ENCODE results near the gene ARHGAP40.

The ARHGAP40 gene

DNA sequence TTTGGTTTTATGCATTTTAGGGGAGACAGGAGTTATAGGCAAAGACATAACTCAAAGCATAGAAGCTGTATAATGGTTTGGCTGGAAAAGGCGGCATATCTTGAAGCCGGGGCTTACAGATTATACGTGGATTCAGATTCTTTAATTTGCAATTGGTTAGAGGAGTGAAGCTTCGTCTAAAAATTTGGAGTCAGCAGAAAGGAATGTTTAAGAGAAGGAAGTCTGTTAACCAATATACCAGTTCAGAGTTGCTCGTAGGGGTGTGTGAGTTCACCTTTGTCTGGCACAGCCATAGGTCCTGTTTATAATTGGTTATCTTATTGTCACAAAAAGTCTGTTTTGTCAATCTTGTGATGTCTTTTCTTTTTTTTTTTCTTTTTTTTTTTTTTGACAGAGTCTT, 8.9 kb downstream of the ARHGAP40 start:
- no peak overlapping the region for H3K9ac ChIP-seq
- H4K20me1 ChIP-seq (ENCODE audit: insufficient read depth) = no peaks in the 10 kb centered on the region
- H2AFZ ChIP-seq (ENCODE audit: low read depth) = no peak overlapping the region
- H3K4me1 ChIP-seq (ENCODE audit: low read depth, poor library complexity, severe bottlenecking) = no peaks in the 10 kb centered on the region
- H3K36me3 ChIP-seq (ENCODE audit: insufficient read depth) = no peaks in the 10 kb centered on the region
- H3K4me3 ChIP-seq (IDR thresholded peaks at IDR 0.05; ENCODE audit: insufficient read depth, low read depth, low read length) = no peak overlapping the region
- TF ChIP-seq, protein P1, sequence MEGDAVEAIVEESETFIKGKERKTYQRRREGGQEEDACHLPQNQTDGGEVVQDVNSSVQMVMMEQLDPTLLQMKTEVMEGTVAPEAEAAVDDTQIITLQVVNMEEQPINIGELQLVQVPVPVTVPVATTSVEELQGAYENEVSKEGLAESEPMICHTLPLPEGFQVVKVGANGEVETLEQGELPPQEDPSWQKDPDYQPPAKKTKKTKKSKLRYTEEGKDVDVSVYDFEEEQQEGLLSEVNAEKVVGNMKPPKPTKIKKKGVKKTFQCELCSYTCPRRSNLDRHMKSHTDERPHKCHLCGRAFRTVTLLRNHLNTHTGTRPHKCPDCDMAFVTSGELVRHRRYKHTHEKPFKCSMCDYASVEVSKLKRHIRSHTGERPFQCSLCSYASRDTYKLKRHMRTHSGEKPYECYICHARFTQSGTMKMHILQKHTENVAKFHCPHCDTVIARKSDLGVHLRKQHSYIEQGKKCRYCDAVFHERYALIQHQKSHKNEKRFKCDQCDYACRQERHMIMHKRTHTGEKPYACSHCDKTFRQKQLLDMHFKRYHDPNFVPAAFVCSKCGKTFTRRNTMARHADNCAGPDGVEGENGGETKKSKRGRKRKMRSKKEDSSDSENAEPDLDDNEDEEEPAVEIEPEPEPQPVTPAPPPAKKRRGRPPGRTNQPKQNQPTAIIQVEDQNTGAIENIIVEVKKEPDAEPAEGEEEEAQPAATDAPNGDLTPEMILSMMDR (conservative IDR thresholded peaks at IDR 0.05; ENCODE audit: low read depth, low read length) = no peak
- no peaks in the 10 kb centered on the region for H3K79me2 ChIP-seq (ENCODE audit: insufficient read depth, low read depth)
- no peak overlapping the region for H3K4me2 ChIP-seq
- H3K27ac ChIP-seq = no peak overlapping the region
- H3K27me3 ChIP-seq (ENCODE audit: insufficient read depth, low read depth) = no peaks in the 10 kb centered on the region

DNA sequence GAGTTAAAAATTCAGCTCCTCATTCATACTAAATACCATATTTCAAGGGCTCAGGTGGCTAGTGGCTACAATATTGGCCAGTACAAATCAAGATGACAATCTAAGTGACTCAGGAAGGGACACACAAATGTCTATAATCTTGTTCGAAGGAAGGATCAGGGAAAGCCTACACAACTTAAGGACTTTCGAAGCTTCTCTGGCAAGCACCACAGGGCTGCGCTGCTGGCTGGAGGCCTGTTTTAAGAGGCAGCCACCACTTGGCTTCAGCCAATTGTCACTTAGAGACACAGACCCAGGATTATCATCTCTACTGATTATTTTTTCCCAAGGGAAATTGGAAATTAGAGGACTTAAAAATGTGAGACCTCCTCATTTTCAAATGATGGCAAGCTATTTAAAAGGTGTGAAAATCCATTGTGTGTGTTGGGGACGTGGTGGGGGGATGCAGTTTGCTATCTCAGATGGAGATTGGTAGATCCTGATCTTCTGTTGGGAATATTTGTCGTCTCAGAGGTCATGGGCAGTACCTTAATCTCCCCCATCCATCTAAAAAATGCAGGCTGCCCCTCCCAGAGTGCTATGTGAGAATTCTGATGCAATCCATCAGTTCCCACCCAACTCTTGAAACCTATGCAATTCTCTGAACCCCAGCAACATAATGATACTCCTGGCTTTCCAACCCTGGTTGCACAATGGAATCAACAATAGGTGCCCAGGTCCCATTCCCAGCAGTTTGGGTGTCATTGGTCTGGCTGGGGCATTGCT, 11.3 kb downstream of the ARHGAP40 start:
- no peaks in the 10 kb centered on the region for H3K4me1 ChIP-seq (ENCODE audit: low read depth, poor library complexity, severe bottlenecking)
- H3K79me2 ChIP-seq (ENCODE audit: insufficient read depth, low read depth) = no peaks in the 10 kb centered on the region
- no peaks in the 10 kb centered on the region for H3K36me3 ChIP-seq (ENCODE audit: insufficient read depth)
- H3K27me3 ChIP-seq (ENCODE audit: insufficient read depth, low read depth) = no peaks in the 10 kb centered on the region
- no peak overlapping the region for H3K4me3 ChIP-seq (IDR thresholded peaks at IDR 0.05; ENCODE audit: insufficient read depth, low read depth, low read length)
- no peak overlapping the region for H3K27ac ChIP-seq
- H3K4me2 ChIP-seq = no peak overlapping the region
- TF ChIP-seq, protein P1 (conservative IDR thresholded peaks at IDR 0.05; ENCODE audit: low read depth, low read length) = no peak
- no peak overlapping the region for H2AFZ ChIP-seq (ENCODE audit: low read depth)
- H3K9ac ChIP-seq = no peak overlapping the region
- H4K20me1 ChIP-seq (ENCODE audit: insufficient read depth) = no peaks in the 10 kb centered on the region

DNA sequence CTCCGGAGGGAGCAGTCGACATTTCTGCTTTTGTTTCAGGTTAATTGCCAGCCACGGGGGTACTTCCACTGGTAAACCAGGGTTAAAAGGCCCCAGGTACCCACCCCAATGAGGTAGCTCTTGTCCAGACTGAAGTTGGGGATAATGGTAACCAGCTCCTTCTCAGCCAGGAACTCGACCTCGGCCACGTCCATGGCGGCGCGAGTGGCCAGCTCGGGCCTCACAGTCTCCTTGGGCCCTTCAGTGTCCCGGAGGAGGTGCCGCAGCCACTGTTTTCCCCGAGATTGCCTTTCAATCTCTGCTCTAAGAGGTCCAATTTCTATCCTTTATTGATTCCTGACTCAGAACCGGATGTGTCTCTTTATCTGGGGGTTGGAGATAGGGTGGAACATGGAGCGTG, 13.7 kb downstream of the ARHGAP40 start:
- TF ChIP-seq, protein P1 (conservative IDR thresholded peaks at IDR 0.05; ENCODE audit: low read depth, low read length) = no peak
- Histone ChIP-seq H3K79me2 (ENCODE audit: insufficient read depth, low read depth) (no peaks in the 10 kb centered on the region), H3K4me1 (ENCODE audit: low read depth, poor library complexity, severe bottlenecking) (no peaks in the 10 kb centered on the region), H3K9ac (no peak overlapping the region), H3K36me3 (ENCODE audit: insufficient read depth) (no peaks in the 10 kb centered on the region), H3K27me3 (ENCODE audit: insufficient read depth, low read depth) (no peaks in the 10 kb centered on the region), H3K4me3 (IDR thresholded peaks at IDR 0.05; ENCODE audit: insufficient read depth, low read depth, low read length) (no peak overlapping the region), H4K20me1 (ENCODE audit: insufficient read depth) (no peaks in the 10 kb centered on the region), H3K27ac (no peak overlapping the region), H3K4me2 (no peak overlapping the region), H2AFZ (ENCODE audit: low read depth) (no peak overlapping the region)

DNA sequence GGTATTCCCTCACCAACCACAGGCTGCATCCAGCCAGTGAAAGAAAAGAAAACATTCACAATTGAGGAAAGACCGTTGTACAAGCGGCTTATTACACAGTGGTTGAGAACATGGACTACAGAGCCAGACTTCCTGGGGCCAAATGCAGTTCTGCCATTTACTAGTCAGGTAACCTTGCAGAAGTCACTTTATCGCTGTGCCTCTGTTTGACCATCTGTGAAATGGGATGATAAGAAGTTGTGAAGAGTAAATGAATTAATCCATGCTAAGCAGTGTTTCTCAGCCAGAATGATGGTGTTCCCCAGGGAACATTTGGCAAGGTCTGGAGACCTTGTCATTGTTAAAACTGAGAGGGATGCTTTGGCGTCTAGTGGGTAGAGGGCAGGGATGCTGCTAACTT, 14.8 kb downstream of the ARHGAP40 start:
- TF ChIP-seq, protein P1 (conservative IDR thresholded peaks at IDR 0.05; ENCODE audit: low read depth, low read length) = no peak

More for the DNA sequence above, 14.8 kb downstream of the ARHGAP40 start:
- Histone ChIP-seq H3K36me3 (ENCODE audit: insufficient read depth) (no peaks in the 10 kb centered on the region), H3K27ac (no peak overlapping the region), H4K20me1 (ENCODE audit: insufficient read depth) (no peaks in the 10 kb centered on the region), H2AFZ (ENCODE audit: low read depth) (no peak overlapping the region), H3K27me3 (ENCODE audit: insufficient read depth, low read depth) (no peaks in the 10 kb centered on the region), H3K9ac (no peak overlapping the region), H3K4me3 (IDR thresholded peaks at IDR 0.05; ENCODE audit: insufficient read depth, low read depth, low read length) (no peak overlapping the region), H3K79me2 (ENCODE audit: insufficient read depth, low read depth) (no peaks in the 10 kb centered on the region), H3K4me2 (no peak overlapping the region), H3K4me1 (ENCODE audit: low read depth, poor library complexity, severe bottlenecking) (no peaks in the 10 kb centered on the region)

Data from KMS-11 (cell line).